Chondrocyte (in vitro differentiated cells): ENCODE data around the gene CAMK2N2. TPM values are rescaled to one million over a fixed set of nuclear protein-coding genes. Genes with fewer than 3 reads are reported as not detected.

ENCODE experiments used
- DNase-seq: peaks from one replicate; pipeline ENCODE4 v3.0.0; 2021; ENCODE audit warnings: mixed read lengths, low spot score
- H3K27ac Mint-ChIP-seq: one replicate; pipeline ENCODE4 v1.8.0; 2021; ENCODE audit warnings: mild to moderate bottlenecking, moderate library complexity, mixed read lengths; ENCODE audit not compliant: unreplicated experiment
- H3K27me3 Mint-ChIP-seq: 2 replicates; pipeline ENCODE4 v1.8.0; 2021; ENCODE audit warnings: low read depth, mixed read lengths
- H3K36me3 Mint-ChIP-seq: 2 replicates; pipeline ENCODE4 v1.8.0; 2021; ENCODE audit warnings: low read depth, mixed read lengths
- H3K4me1 Mint-ChIP-seq: 2 replicates; pipeline ENCODE4 v1.8.0; 2021; ENCODE audit warnings: low read depth, mild to moderate bottlenecking, mixed read lengths
- H3K4me3 Mint-ChIP-seq: one replicate; pipeline ENCODE4 v1.8.0; 2021; ENCODE audit warnings: mild to moderate bottlenecking, moderate library complexity, mixed read lengths; ENCODE audit not compliant: unreplicated experiment
- H3K9me3 Mint-ChIP-seq: 2 replicates; pipeline ENCODE4 v1.8.0; 2021; ENCODE audit warnings: low read depth, mixed read lengths
- CTCF ChIP-seq: fragments of 200-600 bp; sonication (generic); IDR thresholded peaks from 2 replicates; pipeline ENCODE4 v1.5.0; 2021; ENCODE audit warnings: antibody characterized with exemption, mild to moderate bottlenecking, moderate library complexity
- total RNA-seq: library from RNA; stranded (reverse); gene quantifications from 3 replicates; pipeline ENCODE4 v1.2.1, GENCODE V29; 2021

Gene CAMK2N2
- total RNA-seq, 1 donor from 2014 or later: 3.2 TPM

DNA sequence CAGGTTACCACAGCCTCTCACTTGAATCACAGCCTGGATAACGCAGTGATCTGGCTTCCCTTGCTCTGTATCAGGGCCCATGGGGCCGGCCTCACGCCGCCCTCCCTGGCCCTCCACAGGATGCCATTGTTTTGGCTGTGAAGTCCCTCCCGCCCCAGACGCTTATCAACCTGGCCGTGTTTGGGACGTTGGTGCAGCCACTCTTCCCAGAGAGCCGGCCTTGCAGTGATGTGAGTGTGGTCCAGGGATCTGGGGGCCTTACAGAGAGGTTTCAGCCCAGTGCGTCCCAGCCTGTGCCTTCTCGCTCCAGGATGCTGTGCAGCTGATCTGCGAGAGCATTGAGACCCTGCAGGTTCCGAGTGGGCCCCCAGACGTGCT lies 25.3 kb downstream of the CAMK2N2 start:
- H3K36me3 Mint-ChIP-seq: peaks cover 3% of the 10 kb centered on the region
- DNase-seq: no peak
- H3K9me3 Mint-ChIP-seq: no peaks in the 10 kb centered on the region
- H3K4me3 Mint-ChIP-seq: no peak overlapping the region
- H3K27me3 Mint-ChIP-seq: peaks cover 22% of the 10 kb centered on the region
- no peak overlapping the region for H3K27ac Mint-ChIP-seq
- TF ChIP-seq CTCF: no peak
- H3K4me1 Mint-ChIP-seq: peaks cover 5% of the 10 kb centered on the region

GRCh38 chr3:184235381-184236032 lies 25.8 kb downstream of the CAMK2N2 start:
- Mint-ChIP-seq H3K36me3 (peaks cover 3% of the 10 kb centered on the region), H3K4me3 (no peak overlapping the region), H3K27me3 (peaks cover 24% of the 10 kb centered on the region), H3K9me3 (no peaks in the 10 kb centered on the region), H3K4me1 (peaks cover 7% of the 10 kb centered on the region), H3K27ac (no peak overlapping the region)
- TF ChIP-seq CTCF: no peak
- no peak for DNase-seq

DNA sequence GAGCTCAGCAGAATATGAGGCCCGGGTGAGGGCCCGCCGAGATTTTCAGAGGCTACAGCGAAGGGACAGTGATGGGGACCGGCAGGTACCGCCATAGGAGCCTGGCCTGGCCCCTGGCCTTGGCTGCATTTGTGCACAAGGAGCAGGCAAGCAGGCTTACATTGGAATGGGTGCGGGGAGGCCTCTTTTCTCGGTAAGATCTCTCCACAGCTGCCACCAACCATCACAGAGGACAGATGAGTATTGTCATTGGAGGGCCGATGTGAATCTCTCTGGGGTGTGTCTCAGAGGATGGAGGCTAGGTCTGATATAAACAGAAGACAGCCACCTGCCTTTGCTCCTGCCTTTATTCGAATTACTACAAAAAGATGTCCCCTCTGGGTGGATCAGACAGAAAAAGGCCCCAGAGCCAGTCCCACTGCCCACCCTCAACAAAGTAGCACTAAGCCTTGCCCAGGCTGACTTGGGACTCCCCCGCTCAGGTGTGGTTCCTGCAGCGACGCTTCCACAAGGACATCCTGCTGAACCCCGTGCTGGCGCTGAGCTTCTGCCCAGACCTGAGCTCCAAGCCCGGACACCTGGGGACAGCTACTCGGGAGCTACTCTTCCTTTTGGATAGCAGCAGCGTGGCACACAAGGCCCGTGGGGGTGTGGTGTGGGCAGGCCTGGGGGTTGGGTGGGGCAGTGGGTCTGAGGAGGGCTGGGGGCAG lies 26.5 kb downstream of the CAMK2N2 start:
- H3K9me3 Mint-ChIP-seq: no peaks in the 10 kb centered on the region
- no peak for DNase-seq
- no peak overlapping the region for H3K4me3 Mint-ChIP-seq
- peaks cover 7% of the 10 kb centered on the region for H3K4me1 Mint-ChIP-seq
- no peak overlapping the region for H3K27ac Mint-ChIP-seq
- peaks cover 3% of the 10 kb centered on the region for H3K36me3 Mint-ChIP-seq
- no peak for TF ChIP-seq CTCF
- peaks cover 24% of the 10 kb centered on the region for H3K27me3 Mint-ChIP-seq

- TF ChIP-seq CTCF: peak; percentile 12
- Mint-ChIP-seq H3K36me3 (peaks cover 3% of the 10 kb centered on the region), H3K4me1 (peaks cover 7% of the 10 kb centered on the region), H3K27me3 (peaks cover 24% of the 10 kb centered on the region), H3K4me3 (no peak overlapping the region), H3K27ac (no peak overlapping the region), H3K9me3 (no peaks in the 10 kb centered on the region)
- no peak for DNase-seq
These were observed 27.1 kb downstream of the CAMK2N2 start for GRCh38 chr3:184234224-184234623.

GRCh38 chr3:184233127-184233843 lies 28.1 kb downstream of the CAMK2N2 start:
- no peak overlapping the region for H3K4me3 Mint-ChIP-seq
- peaks cover 30% of the 10 kb centered on the region for H3K27me3 Mint-ChIP-seq
- H3K4me1 Mint-ChIP-seq: peaks cover 12% of the 10 kb centered on the region
- H3K9me3 Mint-ChIP-seq: no peaks in the 10 kb centered on the region
- no peak for TF ChIP-seq CTCF
- no peak for DNase-seq
- peaks cover 3% of the 10 kb centered on the region for H3K36me3 Mint-ChIP-seq
- H3K27ac Mint-ChIP-seq: no peak overlapping the region
